ENCODE data around the gene ALDH4A1.
A peak's percentile ranks its signal among the peaks of the same experiment; 100 is the strongest.

Gene ALDH4A1

GRCh38 chr1:18877282-18877681, 25.1 kb downstream of the ALDH4A1 start:
- DNase-seq (ENCODE audit: low spot score), result no peak

GRCh38 chr1:18876210-18876609, 26.1 kb downstream of the ALDH4A1 start:
- DNase-seq (ENCODE audit: low spot score), result no peak

- DNase-seq (ENCODE audit: low spot score), result no peak
These were observed 26.6 kb downstream of the ALDH4A1 start for GRCh38 chr1:18875796-18876128.

GRCh38 chr1:18875107-18875795, 27.1 kb downstream of the ALDH4A1 start:
- DNase-seq (ENCODE audit: low spot score), result peak; percentile 54

- no peak for DNase-seq (ENCODE audit: low spot score)
These were observed 27.8 kb downstream of the ALDH4A1 start for GRCh38 chr1:18874600-18874999.

- no peak for DNase-seq (ENCODE audit: low spot score)
These were observed 28.3 kb downstream of the ALDH4A1 start for GRCh38 chr1:18874036-18874435.

- no peak for DNase-seq (ENCODE audit: low spot score)
These were observed 30.2 kb downstream of the ALDH4A1 start for GRCh38 chr1:18872071-18872611.

GRCh38 chr1:18871401-18872070, 30.8 kb downstream of the ALDH4A1 start:
- no peak for DNase-seq (ENCODE audit: low spot score)

GRCh38 chr1:18870957-18871356, 31.4 kb downstream of the ALDH4A1 start:
- DNase-seq (ENCODE audit: low spot score), result no peak

GRCh38 chr1:18870595-18870865, 31.8 kb downstream of the ALDH4A1 start:
- peak; percentile 5 for DNase-seq (ENCODE audit: low spot score)

- no peak for DNase-seq (ENCODE audit: low spot score)
These were observed 32.3 kb downstream of the ALDH4A1 start for GRCh38 chr1:18869847-18870594.

GRCh38 chr1:18868801-18869424, 33.4 kb downstream of the ALDH4A1 start:
- DNase-seq (ENCODE audit: low spot score), result no peak

GRCh38 chr1:18868354-18868753, 34.0 kb downstream of the ALDH4A1 start:
- DNase-seq (ENCODE audit: low spot score), result no peak

- no peak for DNase-seq (ENCODE audit: low spot score)
These were observed 35.5 kb downstream of the ALDH4A1 start for GRCh38 chr1:18866846-18867245.

GRCh38 chr1:18866314-18866713, 36.0 kb downstream of the ALDH4A1 start:
- no peak for DNase-seq (ENCODE audit: low spot score)

- DNase-seq (ENCODE audit: low spot score), result no peak
These were observed 37.2 kb downstream of the ALDH4A1 start for GRCh38 chr1:18865176-18865575.

- no peak for DNase-seq (ENCODE audit: low spot score)
These were observed 40.8 kb downstream of the ALDH4A1 start for GRCh38 chr1:18861590-18861989.

- DNase-seq (ENCODE audit: low spot score), result no peak
These were observed 41.3 kb downstream of the ALDH4A1 start for GRCh38 chr1:18861082-18861481.

GRCh38 chr1:18859560-18859959, 42.8 kb downstream of the ALDH4A1 start, which contains the start of gene TAS1R2:
Gene TAS1R2 (minus strand): TSS chr1:18859660. CDS start chr1:18859660, 0 bp downstream.
- no peak for DNase-seq (ENCODE audit: low spot score)

- no peak for DNase-seq (ENCODE audit: low spot score)
These were observed 44.2 kb downstream of the ALDH4A1 start for GRCh38 chr1:18858070-18858688.

- DNase-seq (ENCODE audit: low spot score), result no peak
These were observed 45.9 kb downstream of the ALDH4A1 start for GRCh38 chr1:18856435-18856834.

GRCh38 chr1:18855573-18855972, 46.8 kb downstream of the ALDH4A1 start:
- no peak for DNase-seq (ENCODE audit: low spot score)

Data from LoVo (cell line).